Adrenal gland (tissue), 5 donors: Measurements from ENCODE around the gene ELOB.

Experiments used
- CTCF ChIP-seq, 6 experiments: fragments of 450-650 bp in 4 of 6; fragments of 200-600 bp in 2 of 6; sonication (generic) in 1 of 6; IDR thresholded peaks; 1 replicate in 5 of 6; 2 replicates in 1 of 6; pipeline versions ENCODE4 v1.5.1 to v1.8.0; 2016 to 2021; ENCODE audit warnings: antibody characterized with exemption in 6 of 6, mild to moderate bottlenecking in 2 of 6, moderate library complexity in 1 of 6
- POLR2A ChIP-seq, 2 donors: fragments of 450-650 bp; IDR thresholded peaks; one replicate each; pipeline ENCODE4 v1.6.1; 2017; ENCODE audit warnings: antibody characterized with exemption in 2 of 2, mild to moderate bottlenecking in 2 of 2, moderate library complexity in 1 of 2
- donor health status: DM: no; HTN: no; CAD: no.

- TF ChIP-seq CTCF (IDR thresholded peaks at IDR 0.05), result no peak
- no peak for TF ChIP-seq POLR2A (IDR thresholded peaks at IDR 0.05)
Measured at GRCh38 chr16:2775765-2776499, 1.1 kb downstream of the ELOB start.
